HepG2 (cell line): ENCODE results near the gene PRSS8. TPM values are rescaled to one million over a fixed set of nuclear protein-coding genes. Genes with fewer than 3 reads are reported as not detected.

Experiments used
- ATRX ChIP-seq: sonication (generic); formaldehyde crosslinking; IDR thresholded peaks from 2 replicates; pipeline ENCODE4 v1.4.0; 2020; ENCODE audit warnings: missing genetic modification reagents, borderline replicate concordance
- CREM ChIP-seq, 2 experiments: sonication (generic) in 1 of 2; formaldehyde crosslinking in 1 of 2; IDR thresholded peaks; 2 replicates each; pipeline versions ENCODE4 v1.4.0 to v1.6.1; 2016 to 2020; ENCODE audit warnings: antibody characterized with exemption in 1 of 2, mild to moderate bottlenecking in 1 of 2, missing genetic modification reagents in 1 of 2
- HOXA3 ChIP-seq: sonication (generic); formaldehyde crosslinking; IDR thresholded peaks from 2 replicates; pipeline ENCODE4 v1.5.0; 2020; ENCODE audit warnings: missing genetic modification reagents
- JUND ChIP-seq: sonication (generic); formaldehyde crosslinking; IDR thresholded peaks from 2 replicates; pipeline ENCODE4 v1.8.0; 2022; ENCODE audit warnings: mild to moderate bottlenecking, missing genetic modification reagents
- KDM4B ChIP-seq: sonication (generic); formaldehyde crosslinking; IDR thresholded peaks from 2 replicates; pipeline ENCODE4 v1.4.0; 2020; ENCODE audit warnings: missing genetic modification reagents
- LCORL ChIP-seq, 2 experiments: fragments of 450-650 bp in 1 of 2; sonication (generic) in 1 of 2; formaldehyde crosslinking in 1 of 2; IDR thresholded peaks; 2 replicates each; pipeline versions ENCODE4 v1.5.0 to v1.6.1; 2017 to 2020; ENCODE audit warnings: antibody characterized with exemption in 1 of 2, missing genetic modification reagents in 1 of 2
- NFE2 ChIP-seq: sonication (generic); formaldehyde crosslinking; IDR thresholded peaks from 2 replicates; pipeline ENCODE4 v1.4.0; 2020; ENCODE audit warnings: missing genetic modification reagents
- NR3C1 ChIP-seq: sonication (generic); formaldehyde crosslinking; IDR thresholded peaks from 2 replicates; pipeline ENCODE4 v1.4.0; 2020; ENCODE audit warnings: missing genetic modification reagents
- PCBP1 ChIP-seq: fragments of 200-400 bp; formaldehyde crosslinking; IDR thresholded peaks from 2 replicates; pipeline ENCODE4 v1.6.1; 2017; ENCODE audit warnings: mild to moderate bottlenecking, low read depth, low read length, borderline replicate concordance
- REPIN1 ChIP-seq: sonication (generic); formaldehyde crosslinking; IDR thresholded peaks from 2 replicates; pipeline ENCODE4 v1.8.0; 2022; ENCODE audit warnings: missing genetic modification reagents, low read depth, mild to moderate bottlenecking, borderline replicate concordance
- SALL2 ChIP-seq: sonication (generic); formaldehyde crosslinking; IDR thresholded peaks from 2 replicates; pipeline ENCODE4 v1.8.1; 2023; ENCODE audit warnings: mild to moderate bottlenecking, missing genetic modification reagents, inconsistent platforms
- STAG1 ChIP-seq: sonication (generic); formaldehyde crosslinking; IDR thresholded peaks from 2 replicates; pipeline ENCODE4 v1.4.0; 2020; ENCODE audit warnings: missing genetic modification reagents
- TEAD2 ChIP-seq: sonication (generic); formaldehyde crosslinking; IDR thresholded peaks from 2 replicates; pipeline ENCODE4 v1.9.0; 2021; ENCODE audit warnings: missing genetic modification reagents
- ZBTB1 ChIP-seq: sonication (generic); formaldehyde crosslinking; IDR thresholded peaks from 2 replicates; pipeline ENCODE4 v1.4.0; 2020; ENCODE audit warnings: missing genetic modification reagents, borderline replicate concordance
- ZNF510 ChIP-seq: sonication (generic); formaldehyde crosslinking; IDR thresholded peaks from 2 replicates; pipeline ENCODE4 v1.4.0; 2020; ENCODE audit warnings: low read depth, mild to moderate bottlenecking, missing genetic modification reagents
- ZNF644 ChIP-seq: IDR thresholded peaks from 2 replicates; pipeline ENCODE4 v1.6.1; 2016; ENCODE audit warnings: low read depth
- ZNF749 ChIP-seq: sonication (generic); formaldehyde crosslinking; IDR thresholded peaks from 2 replicates; pipeline ENCODE4 v1.8.0; 2022; ENCODE audit warnings: mild to moderate bottlenecking, missing genetic modification reagents, moderate library complexity, borderline replicate concordance
- ZNF775 ChIP-seq: sonication (generic); formaldehyde crosslinking; IDR thresholded peaks from 2 replicates; pipeline ENCODE4 v1.4.0; 2020; ENCODE audit warnings: missing genetic modification reagents, mild to moderate bottlenecking, moderate library complexity, borderline replicate concordance
- ZSCAN29 ChIP-seq: sonication (generic); formaldehyde crosslinking; conservative IDR thresholded peaks from 2 replicates; pipeline ENCODE4 v1.4.0; 2020; ENCODE audit warnings: mild to moderate bottlenecking, missing genetic modification reagents
- polyA plus RNA-seq, 8 experiments: library from polyadenylated mRNA; depleted of rRNA in 3 of 8; stranded (reverse) in 7 of 8; unstranded in 1 of 8; fragments of >200 nt; fragmentation: Illumina TruSeq in 4 of 8; extraction: Trizol in 4 of 8; gene quantifications; 2 replicates each; pipeline versions ENCODE4 v1.2.1 to v1.2.3, GENCODE V29; 2011 to 2016; ENCODE audit warnings: low read depth in 4 of 8, missing spikeins in 1 of 8, mixed read lengths in 1 of 8; ENCODE audit not compliant: insufficient read depth in 1 of 8
- total RNA-seq, 5 experiments: library from RNA; depleted of rRNA; stranded (reverse); fragments of >200 nt; fragmentation: Illumina TruSeq; extraction: Trizol; gene quantifications; 2 replicates each; pipeline ENCODE4 v1.2.3, GENCODE V29; 2016; ENCODE audit warnings: low read depth in 1 of 5
- TF ChIP-seq, protein P1 (sequence below): sonication (generic); formaldehyde crosslinking; IDR thresholded peaks from 2 replicates; pipeline ENCODE4 v1.4.0; 2020; ENCODE audit warnings: missing genetic modification reagents, borderline replicate concordance
- TF ChIP-seq, protein P2 (sequence below): sonication (generic); formaldehyde crosslinking; IDR thresholded peaks from 2 replicates; pipeline ENCODE4 v1.8.1; 2022; ENCODE audit warnings: mild to moderate bottlenecking, missing genetic modification reagents
- TF ChIP-seq, protein P3 (sequence below): sonication (generic); formaldehyde crosslinking; IDR thresholded peaks from 2 replicates; pipeline ENCODE4 v1.8.1; 2023; ENCODE audit warnings: mild to moderate bottlenecking, moderate library complexity, missing genetic modification reagents
- TF ChIP-seq, protein P4 (sequence below): sonication (generic); formaldehyde crosslinking; IDR thresholded peaks from 2 replicates; pipeline ENCODE4 v1.5.0; 2020; ENCODE audit warnings: mild to moderate bottlenecking, missing genetic modification reagents, moderate library complexity

Gene PRSS8
- total and polyA plus RNA-seq, 2 of the 13 experiments (the other 11 are each of a cell fraction or from before 2014, with no cell fraction given) = 2.6 to 7.2 TPM

DNA sequence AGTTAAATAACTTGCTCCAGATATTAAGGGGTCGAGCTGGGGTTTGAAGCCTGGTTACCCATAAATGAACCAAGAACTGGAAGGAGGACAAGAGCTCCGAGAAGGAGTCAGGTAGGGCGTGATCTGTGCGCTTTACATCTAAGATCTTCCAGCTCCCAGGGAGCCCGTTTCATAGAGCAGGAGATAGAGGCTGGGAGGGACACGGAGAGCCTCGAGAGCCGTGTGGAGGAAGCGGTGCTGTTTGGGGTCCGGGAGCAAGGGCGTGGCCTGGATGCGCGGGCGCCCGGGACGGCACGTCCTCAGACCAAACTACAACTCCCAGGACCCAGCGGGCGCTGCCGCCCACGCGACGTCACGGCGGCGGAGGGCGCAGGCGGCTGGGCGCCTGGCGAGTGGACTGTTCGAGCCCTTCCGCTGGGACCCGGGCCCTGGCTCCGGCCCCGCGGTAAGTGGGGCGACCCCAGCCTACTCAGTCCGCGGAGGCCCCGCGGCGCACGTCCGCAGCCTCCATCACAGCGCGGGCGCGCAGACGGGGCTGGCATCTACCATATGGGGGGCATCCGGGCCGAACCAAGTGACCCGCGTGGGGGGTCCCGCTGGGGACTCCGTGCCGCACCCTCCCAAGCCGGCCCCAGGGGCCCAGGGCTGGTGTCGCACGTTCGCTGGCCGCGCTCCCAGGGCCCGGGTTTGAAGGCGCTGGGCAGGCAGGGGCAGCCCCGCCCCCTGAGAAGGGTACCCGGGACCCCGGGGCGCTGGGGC, 27.3 kb downstream of the PRSS8 start, which contains the start of gene BCKDK (continued):
- TF ChIP-seq KDM4B (CRISPR knock-in tag) (no peak), HOXA3 (CRISPR knock-in tag) (peak; percentile 98), STAG1 (CRISPR knock-in tag) (0 out of 2 replicates have a peak, but pooled peaks have one; percentile 7), ZNF510 (CRISPR knock-in tag) (no peak), REPIN1 (CRISPR knock-in tag) (no peak; the same call in 1 of the 2 replicates), NFE2 (CRISPR knock-in tag) (no peak), ZNF749 (CRISPR knock-in tag) (peak; percentile 79), ZBTB1 (no peak), ZSCAN29 (peak; percentile 85), ATRX (no peak), PCBP1 (no peak), LCORL (IDR thresholded peaks at IDR 0.05) (no peak), LCORL (CRISPR knock-in tag; IDR thresholded peaks at IDR 0.05) (peak; percentile 87), TEAD2 (CRISPR knock-in tag) (no peak), SALL2 (CRISPR knock-in tag) (peak; percentile 77; the same call in 1 of the 2 replicates), ZNF775 (CRISPR knock-in tag) (no peak), NR3C1 (CRISPR knock-in tag) (no peak), ZNF644 (CRISPR knock-in tag) (no peak), CREM (IDR thresholded peaks at IDR 0.05) (peak; percentile 77; the same call in 1 of the 2 replicates), CREM (CRISPR knock-in tag; IDR thresholded peaks at IDR 0.05) (0 out of 2 replicates have a peak, but pooled peaks have one; percentile 25), JUND (0 out of 2 replicates have a peak, but pooled peaks have one; percentile 35)
- TF ChIP-seq, protein P1, sequence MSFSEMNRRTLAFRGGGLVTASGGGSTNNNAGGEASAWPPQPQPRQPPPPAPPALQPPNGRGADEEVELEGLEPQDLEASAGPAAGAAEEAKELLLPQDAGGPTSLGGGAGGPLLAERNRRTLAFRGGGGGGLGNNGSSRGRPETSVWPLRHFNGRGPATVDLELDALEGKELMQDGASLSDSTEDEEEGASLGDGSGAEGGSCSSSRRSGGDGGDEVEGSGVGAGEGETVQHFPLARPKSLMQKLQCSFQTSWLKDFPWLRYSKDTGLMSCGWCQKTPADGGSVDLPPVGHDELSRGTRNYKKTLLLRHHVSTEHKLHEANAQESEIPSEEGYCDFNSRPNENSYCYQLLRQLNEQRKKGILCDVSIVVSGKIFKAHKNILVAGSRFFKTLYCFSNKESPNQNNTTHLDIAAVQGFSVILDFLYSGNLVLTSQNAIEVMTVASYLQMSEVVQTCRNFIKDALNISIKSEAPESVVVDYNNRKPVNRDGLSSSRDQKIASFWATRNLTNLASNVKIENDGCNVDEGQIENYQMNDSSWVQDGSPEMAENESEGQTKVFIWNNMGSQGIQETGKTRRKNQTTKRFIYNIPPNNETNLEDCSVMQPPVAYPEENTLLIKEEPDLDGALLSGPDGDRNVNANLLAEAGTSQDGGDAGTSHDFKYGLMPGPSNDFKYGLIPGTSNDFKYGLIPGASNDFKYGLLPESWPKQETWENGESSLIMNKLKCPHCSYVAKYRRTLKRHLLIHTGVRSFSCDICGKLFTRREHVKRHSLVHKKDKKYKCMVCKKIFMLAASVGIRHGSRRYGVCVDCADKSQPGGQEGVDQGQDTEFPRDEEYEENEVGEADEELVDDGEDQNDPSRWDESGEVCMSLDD (CRISPR knock-in tag) = no peak
- TF ChIP-seq, protein P2, sequence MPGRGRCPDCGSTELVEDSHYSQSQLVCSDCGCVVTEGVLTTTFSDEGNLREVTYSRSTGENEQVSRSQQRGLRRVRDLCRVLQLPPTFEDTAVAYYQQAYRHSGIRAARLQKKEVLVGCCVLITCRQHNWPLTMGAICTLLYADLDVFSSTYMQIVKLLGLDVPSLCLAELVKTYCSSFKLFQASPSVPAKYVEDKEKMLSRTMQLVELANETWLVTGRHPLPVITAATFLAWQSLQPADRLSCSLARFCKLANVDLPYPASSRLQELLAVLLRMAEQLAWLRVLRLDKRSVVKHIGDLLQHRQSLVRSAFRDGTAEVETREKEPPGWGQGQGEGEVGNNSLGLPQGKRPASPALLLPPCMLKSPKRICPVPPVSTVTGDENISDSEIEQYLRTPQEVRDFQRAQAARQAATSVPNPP (CRISPR knock-in tag) = no peak
- TF ChIP-seq, protein P3, sequence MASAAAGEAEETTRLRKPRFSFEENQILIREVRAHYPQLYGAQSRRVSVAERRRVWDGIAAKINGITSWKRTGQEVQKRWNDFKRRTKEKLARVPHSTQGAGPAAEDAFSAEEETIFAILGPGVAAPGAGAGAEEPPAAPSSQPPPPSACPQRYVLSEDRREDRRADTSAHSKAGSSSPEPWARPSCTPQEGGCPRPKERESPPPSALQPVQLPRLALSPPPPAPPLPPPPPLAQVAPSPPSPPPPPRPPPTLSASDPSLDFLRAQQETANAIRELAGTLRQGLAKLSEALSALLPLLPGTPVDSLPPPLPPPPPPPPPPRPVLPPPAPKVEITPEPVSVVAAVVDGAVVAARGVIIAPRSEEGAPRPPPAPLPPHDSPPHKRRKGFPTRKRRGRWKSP = peak; percentile 37; the same call in 1 of the 2 replicates
- TF ChIP-seq, protein P4, sequence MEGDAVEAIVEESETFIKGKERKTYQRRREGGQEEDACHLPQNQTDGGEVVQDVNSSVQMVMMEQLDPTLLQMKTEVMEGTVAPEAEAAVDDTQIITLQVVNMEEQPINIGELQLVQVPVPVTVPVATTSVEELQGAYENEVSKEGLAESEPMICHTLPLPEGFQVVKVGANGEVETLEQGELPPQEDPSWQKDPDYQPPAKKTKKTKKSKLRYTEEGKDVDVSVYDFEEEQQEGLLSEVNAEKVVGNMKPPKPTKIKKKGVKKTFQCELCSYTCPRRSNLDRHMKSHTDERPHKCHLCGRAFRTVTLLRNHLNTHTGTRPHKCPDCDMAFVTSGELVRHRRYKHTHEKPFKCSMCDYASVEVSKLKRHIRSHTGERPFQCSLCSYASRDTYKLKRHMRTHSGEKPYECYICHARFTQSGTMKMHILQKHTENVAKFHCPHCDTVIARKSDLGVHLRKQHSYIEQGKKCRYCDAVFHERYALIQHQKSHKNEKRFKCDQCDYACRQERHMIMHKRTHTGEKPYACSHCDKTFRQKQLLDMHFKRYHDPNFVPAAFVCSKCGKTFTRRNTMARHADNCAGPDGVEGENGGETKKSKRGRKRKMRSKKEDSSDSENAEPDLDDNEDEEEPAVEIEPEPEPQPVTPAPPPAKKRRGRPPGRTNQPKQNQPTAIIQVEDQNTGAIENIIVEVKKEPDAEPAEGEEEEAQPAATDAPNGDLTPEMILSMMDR = peak; percentile 29; the same call in 1 of the 2 replicates
